A673 (cell line): ENCODE results near the gene TP53. TPM values are rescaled to one million over a fixed set of nuclear protein-coding genes. Genes with fewer than 3 reads are reported as not detected.

Source experiments
- BruUV-seq: library from RNA; stranded (reverse); fragments of 400-500 nt; replicated peaks from 2 replicates; lab custom pipeline; 2021; lab: Mats Ljungman, UMichigan
- CTCF ChIA-PET: fragments of 300-600 bp; sonication (Branson Sonifier 250); formaldehyde crosslinking; loops from one replicate; lab custom pipeline; 2022; ENCODE audit warnings: antibody characterized with exemption; lab: Charles Lee
- POLR2A ChIA-PET: fragments of 300-600 bp; sonication (Branson Sonifier 250); formaldehyde crosslinking; loops from one replicate; lab custom pipeline; 2022; ENCODE audit warnings: antibody characterized with exemption; ENCODE audit not compliant: low non-redundant PET; lab: Charles Lee
- DNase-seq: peaks from one replicate; pipeline ENCODE4 v3.0.0-alpha.2; 2015; ENCODE audit warnings: low spot score
- H3K27ac ChIP-seq: fragments of 200-600 bp; sonication (generic); 2 replicates; pipeline ENCODE4 v1.5.1; 2016; ENCODE audit warnings: mixed run types, low read depth, mild to moderate bottlenecking, mixed read lengths, antibody characterized with exemption, low read length; ENCODE audit not compliant: poor library complexity, severe bottlenecking
- H3K27me3 ChIP-seq: fragments of 200-600 bp; sonication (generic); replicated peaks from 2 replicates; pipeline ENCODE4 v1.6.1; 2017; ENCODE audit warnings: mixed run types, low read depth, mild to moderate bottlenecking, mixed read lengths, antibody characterized with exemption, low read length; ENCODE audit not compliant: insufficient read depth, poor library complexity
- H3K36me3 ChIP-seq: fragments of 200-600 bp; sonication (generic); 2 replicates; pipeline ENCODE4 v1.6.1; 2016; ENCODE audit warnings: mixed run types, mild to moderate bottlenecking, mixed read lengths, antibody characterized with exemption, low read length; ENCODE audit not compliant: insufficient read depth, poor library complexity, severe bottlenecking
- H3K4me1 ChIP-seq: fragments of 200-600 bp; sonication (generic); 2 replicates; pipeline ENCODE4 v1.6.1; 2017; ENCODE audit warnings: mixed run types, mild to moderate bottlenecking, mixed read lengths, antibody characterized with exemption, low read length; ENCODE audit not compliant: insufficient read depth, poor library complexity, severe bottlenecking
- H3K4me3 ChIP-seq: fragments of 200-600 bp; sonication (generic); 2 replicates; pipeline ENCODE4 v1.5.1; 2016; ENCODE audit warnings: low read depth, mixed run types, mild to moderate bottlenecking, mixed read lengths, low read length; ENCODE audit not compliant: poor library complexity, severe bottlenecking
- H3K9me3 ChIP-seq: fragments of 200-600 bp; sonication (generic); 2 replicates; pipeline ENCODE4 v1.6.1; 2016; ENCODE audit warnings: mixed run types, low read depth, mild to moderate bottlenecking, mixed read lengths, antibody characterized with exemption, low read length; ENCODE audit not compliant: poor library complexity, severe bottlenecking
- CTCF ChIP-seq: fragments of 300-800, 200-600 bp; sonication (generic); conservative IDR thresholded peaks from 2 replicates; pipeline ENCODE4 v1.5.1; 2017; ENCODE audit warnings: low read depth, mild to moderate bottlenecking, antibody characterized with exemption, low read length, moderate library complexity, mixed read lengths
- EZH2 ChIP-seq: fragments of 200-600 bp; sonication (generic); IDR thresholded peaks from 2 replicates; pipeline ENCODE4 v1.6.1; 2017; ENCODE audit warnings: borderline replicate concordance, low read depth, mild to moderate bottlenecking, mixed read lengths, antibody characterized with exemption, low read length; ENCODE audit not compliant: poor library complexity, severe bottlenecking
- intact Hi-C: fragments of 100-400 bp; cut with micrococcal nuclease; formaldehyde crosslinking; loops from one replicate; pipeline ENCODE4 v1.10.0; 2022; ENCODE audit not compliant: unreplicated experiment
- total RNA-seq: library from RNA; stranded (reverse); gene quantifications from 2 replicates; pipeline ENCODE4 v1.2.3, GENCODE V29; 2021

Gene TP53
- total RNA-seq, 1 experiment from 2014 or later: 34.8 TPM

GRCh38 chr17:7634384-7634783, 52.9 kb downstream of the TP53 start:
- H3K4me3 ChIP-seq: no peak overlapping the region
- CTCF ChIA-PET: no interaction called here
- TF ChIP-seq EZH2: no peak
- peak; percentile 54 for TF ChIP-seq CTCF
- POLR2A ChIA-PET: no interaction called here
- intact Hi-C loops: no loop called here
- no peaks in the 10 kb centered on the region for H3K27me3 ChIP-seq
- peak; percentile 57 for DNase-seq
- H3K27ac ChIP-seq: no peak overlapping the region
- no peaks in the 10 kb centered on the region for H3K9me3 ChIP-seq
- no peaks in the 10 kb centered on the region for H3K36me3 ChIP-seq
- H3K4me1 ChIP-seq: no peaks in the 10 kb centered on the region
- no TSS peak for BruUV-seq

GRCh38 chr17:7633093-7633492, 54.2 kb downstream of the TP53 start:
- no TSS peak for BruUV-seq
- Histone ChIP-seq H3K4me1 (no peaks in the 10 kb centered on the region), H3K36me3 (no peaks in the 10 kb centered on the region), H3K27me3 (no peaks in the 10 kb centered on the region), H3K27ac (no peak overlapping the region), H3K9me3 (no peaks in the 10 kb centered on the region), H3K4me3 (no peak overlapping the region)
- CTCF ChIA-PET: interaction anchor here (0.6 to 1.0 kb wide), 3 partner anchors 54 to 83 kb away, joined by 3 to 5 read pairs (median 3); partner anchors contain the start of genes TP53 and WRAP53
- POLR2A ChIA-PET: no interaction called here
- no peak for TF ChIP-seq EZH2
- TF ChIP-seq CTCF: 0 out of 2 replicates have a peak, but pooled peaks have one; percentile 12
- intact Hi-C loops: no loop called here
- DNase-seq: peak; percentile 36

DNA sequence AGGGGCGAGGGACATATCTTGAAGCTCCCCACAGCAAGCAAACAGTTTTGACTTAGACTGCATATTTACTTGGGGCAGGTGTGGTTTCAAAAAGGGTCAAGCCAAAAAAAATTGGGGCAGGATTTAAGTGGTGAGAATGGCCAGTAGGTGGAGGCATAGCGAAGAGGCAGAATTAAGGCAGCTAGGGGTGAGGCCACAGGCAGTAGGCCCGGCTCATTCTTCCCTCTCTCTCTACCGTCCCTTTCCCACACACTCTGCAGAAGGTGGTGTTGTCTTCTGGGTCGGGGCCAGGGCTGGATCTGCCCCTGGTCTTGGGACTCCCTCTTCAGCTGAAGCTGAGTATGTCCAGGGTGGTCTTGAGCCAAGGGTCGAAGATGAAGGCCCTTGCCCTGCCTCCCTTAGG, 54.8 kb downstream of the TP53 start:
- intact Hi-C loops: no loop called here
- Histone ChIP-seq H3K9me3 (no peaks in the 10 kb centered on the region), H3K27me3 (no peaks in the 10 kb centered on the region), H3K4me3 (no peak overlapping the region), H3K4me1 (no peaks in the 10 kb centered on the region), H3K27ac (no peak overlapping the region), H3K36me3 (no peaks in the 10 kb centered on the region)
- ChIA-PET CTCF (interaction anchor here (0.6 to 1.0 kb wide), 3 partner anchors 54 to 84 kb away, joined by 3 to 5 read pairs (median 3); partner anchors contain the start of genes TP53 and WRAP53), POLR2A (no interaction called here)
- peak; percentile 58 for DNase-seq
- BruUV-seq: no TSS peak
- peak; percentile 59 for TF ChIP-seq CTCF
- TF ChIP-seq EZH2: no peak
